GM12878 (cell line): ENCODE data around the gene NR2F1.

Source experiments
- BACH1 ChIP-seq: fragments of 450-650 bp; IDR thresholded peaks from 2 replicates; pipeline ENCODE4 v1.6.1; 2017; ENCODE audit warnings: mild to moderate bottlenecking, borderline replicate concordance
- CBFB ChIP-seq: IDR thresholded peaks from 2 replicates; pipeline ENCODE4 v1.6.1; 2016; ENCODE audit warnings: antibody characterized with exemption, low read depth
- CHD4 ChIP-seq: fragments of 200-600 bp; sonication (generic); IDR thresholded peaks from 2 replicates; pipeline ENCODE4 v1.6.1; 2016; ENCODE audit warnings: mild to moderate bottlenecking
- HDAC2 ChIP-seq: fragments of 200-600 bp; sonication (generic); IDR thresholded peaks from 2 replicates; pipeline ENCODE4 v1.6.1; 2017
- MTA2 ChIP-seq: fragments of 450-650 bp; IDR thresholded peaks from 2 replicates; pipeline ENCODE4 v1.6.1; 2016; ENCODE audit warnings: low read depth, mild to moderate bottlenecking, moderate library complexity
- SP1 ChIP-seq: IDR thresholded peaks from one replicate; pipeline ENCODE4 v1.6.1; 2011; ENCODE audit warnings: low read depth, low read length
- STAT1 ChIP-seq: fragments of 450-650 bp; conservative IDR thresholded peaks from 2 replicates; pipeline ENCODE4 v1.6.1; 2014; ENCODE audit warnings: antibody characterized with exemption, mild to moderate bottlenecking
- TAF1 ChIP-seq: IDR thresholded peaks from 2 replicates; pipeline ENCODE4 v1.6.1; 2011; ENCODE audit warnings: mild to moderate bottlenecking, low read depth, low read length, borderline replicate concordance
- YBX1 ChIP-seq: fragments of 450-650 bp; IDR thresholded peaks from 2 replicates; pipeline ENCODE4 v1.6.1; 2016; ENCODE audit warnings: antibody characterized with exemption
- ZNF274 ChIP-seq: IDR thresholded peaks from one replicate; pipeline ENCODE4 v1.8.0; 2011; ENCODE audit not compliant: insufficient read length, insufficient read depth
- TF ChIP-seq, protein P1 (sequence below), 3 experiments: IDR thresholded peaks in 2 of 3; conservative IDR thresholded peaks in 1 of 3; 2 replicates each; pipeline ENCODE4 v1.5.1; 2011; ENCODE audit warnings: low read depth in 3 of 3, low read length in 3 of 3, mild to moderate bottlenecking in 3 of 3, control low read depth in 2 of 3, moderate library complexity in 2 of 3, inconsistent platforms in 1 of 3, mixed read lengths in 1 of 3; ENCODE audit not compliant: control insufficient read depth in 2 of 3, insufficient read depth in 1 of 3; ENCODE audit errors: extremely low read depth in 1 of 3
- TF ChIP-seq, protein P2 (sequence below): IDR thresholded peaks from 2 replicates; pipeline ENCODE4 v1.6.1; 2012; ENCODE audit warnings: low read depth, low read length, improper control_type of control experiment

DNA sequence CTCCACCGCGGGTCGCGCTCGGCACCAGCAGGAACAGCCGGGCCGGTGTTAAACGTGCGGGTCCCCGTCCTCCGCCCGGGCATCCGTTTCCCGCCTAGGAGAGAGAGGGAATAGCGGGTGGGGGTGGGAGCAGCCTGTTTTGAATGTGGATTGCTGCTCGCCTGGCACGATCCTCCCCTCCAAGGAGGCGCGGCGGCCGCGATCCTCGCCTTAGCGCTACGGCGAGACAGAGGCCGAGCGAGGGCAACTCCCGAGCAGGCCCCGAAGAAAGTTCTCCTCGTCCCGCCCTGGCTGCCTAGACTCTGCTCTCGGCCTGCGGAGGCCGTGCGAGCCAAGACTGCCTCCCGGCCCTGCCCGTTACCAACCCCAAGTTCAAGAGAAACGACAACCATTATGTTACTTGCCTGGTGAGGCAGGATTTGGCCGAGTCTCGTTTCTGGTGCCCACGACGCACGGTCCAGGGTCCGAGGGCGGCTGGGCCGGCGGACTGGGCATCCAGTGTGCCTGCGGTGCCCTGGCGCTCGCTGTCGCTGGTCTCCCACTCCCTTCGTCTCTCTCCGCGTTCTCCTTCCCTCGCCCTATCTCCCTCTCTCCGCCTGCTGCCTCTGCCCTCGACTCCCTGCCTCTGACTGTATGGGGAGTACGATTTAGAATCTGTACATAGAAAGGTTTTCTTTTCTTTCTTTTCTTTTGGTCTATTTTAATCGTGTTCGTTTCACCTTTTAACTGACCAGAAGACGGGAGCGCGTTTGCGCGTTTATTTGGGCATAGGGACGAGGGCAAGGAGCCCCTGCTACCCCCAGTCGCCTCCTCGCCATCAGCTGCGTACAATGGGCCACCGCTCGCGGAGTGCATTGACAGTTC, 2.7 kb upstream of the NR2F1 start:
- TF ChIP-seq, protein P1, sequence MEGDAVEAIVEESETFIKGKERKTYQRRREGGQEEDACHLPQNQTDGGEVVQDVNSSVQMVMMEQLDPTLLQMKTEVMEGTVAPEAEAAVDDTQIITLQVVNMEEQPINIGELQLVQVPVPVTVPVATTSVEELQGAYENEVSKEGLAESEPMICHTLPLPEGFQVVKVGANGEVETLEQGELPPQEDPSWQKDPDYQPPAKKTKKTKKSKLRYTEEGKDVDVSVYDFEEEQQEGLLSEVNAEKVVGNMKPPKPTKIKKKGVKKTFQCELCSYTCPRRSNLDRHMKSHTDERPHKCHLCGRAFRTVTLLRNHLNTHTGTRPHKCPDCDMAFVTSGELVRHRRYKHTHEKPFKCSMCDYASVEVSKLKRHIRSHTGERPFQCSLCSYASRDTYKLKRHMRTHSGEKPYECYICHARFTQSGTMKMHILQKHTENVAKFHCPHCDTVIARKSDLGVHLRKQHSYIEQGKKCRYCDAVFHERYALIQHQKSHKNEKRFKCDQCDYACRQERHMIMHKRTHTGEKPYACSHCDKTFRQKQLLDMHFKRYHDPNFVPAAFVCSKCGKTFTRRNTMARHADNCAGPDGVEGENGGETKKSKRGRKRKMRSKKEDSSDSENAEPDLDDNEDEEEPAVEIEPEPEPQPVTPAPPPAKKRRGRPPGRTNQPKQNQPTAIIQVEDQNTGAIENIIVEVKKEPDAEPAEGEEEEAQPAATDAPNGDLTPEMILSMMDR (IDR thresholded peaks at IDR 0.05 in 2 of 3, conservative IDR thresholded peaks at IDR 0.05 in 1 of 3; ENCODE audit: control insufficient read depth in 2 of 3, extremely low read depth in 1 of 3, insufficient read depth in 1 of 3, low read depth in 3 of 3, low read length in 3 of 3) = no peak
- TF ChIP-seq CHD4 (no peak), HDAC2 (no peak), TAF1 (no peak), STAT1 (no peak), SP1 (no peak), ZNF274 (no peak), BACH1 (no peak), MTA2 (no peak), CBFB (no peak), YBX1 (no peak)
- TF ChIP-seq, protein P2, sequence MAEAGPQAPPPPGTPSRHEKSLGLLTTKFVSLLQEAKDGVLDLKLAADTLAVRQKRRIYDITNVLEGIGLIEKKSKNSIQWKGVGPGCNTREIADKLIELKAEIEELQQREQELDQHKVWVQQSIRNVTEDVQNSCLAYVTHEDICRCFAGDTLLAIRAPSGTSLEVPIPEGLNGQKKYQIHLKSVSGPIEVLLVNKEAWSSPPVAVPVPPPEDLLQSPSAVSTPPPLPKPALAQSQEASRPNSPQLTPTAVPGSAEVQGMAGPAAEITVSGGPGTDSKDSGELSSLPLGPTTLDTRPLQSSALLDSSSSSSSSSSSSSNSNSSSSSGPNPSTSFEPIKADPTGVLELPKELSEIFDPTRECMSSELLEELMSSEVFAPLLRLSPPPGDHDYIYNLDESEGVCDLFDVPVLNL = no peak
